ENCODE measurements around the gene ABHD2. TPM values are rescaled to one million over a fixed set of nuclear protein-coding genes. Genes with fewer than 3 reads are reported as not detected.
"Not testable (repeated sequence)": the region's sequence is repeated elsewhere in the genome, so short reads cannot be mapped to it uniquely, and the experiment has no call there.

ABHD2 gene
- total RNA-seq, 1 experiment from 2014 or later = 15.6 TPM

DNA sequence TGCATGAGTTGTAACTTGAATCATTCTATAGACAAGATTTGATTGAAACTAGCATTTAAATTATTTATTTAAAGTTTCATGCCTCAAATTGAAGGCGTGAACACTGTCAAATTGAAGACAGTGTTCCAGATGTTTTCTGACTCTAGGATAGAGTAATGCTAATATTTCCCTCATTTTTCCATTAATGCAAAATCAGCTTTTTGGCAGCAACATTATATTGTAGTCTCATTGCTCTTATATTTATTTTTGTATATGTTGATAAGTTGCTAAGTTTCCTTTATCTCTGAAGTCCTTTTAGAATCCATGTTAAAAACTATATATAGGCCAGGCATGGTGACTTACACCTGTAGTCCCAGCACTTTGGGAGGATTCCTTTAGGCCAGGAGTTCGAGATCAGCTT is 160.3 kb downstream of the ABHD2 start:
- no peak overlapping the region for H2AK5ac ChIP-seq (ENCODE audit: insufficient read length, low read length)
- no peaks in the 10 kb centered on the region for H3K9me3 ChIP-seq (ENCODE audit: control insufficient read depth, low read depth, low read length)
- no peak overlapping the region for H2BK15ac ChIP-seq (ENCODE audit: low read depth, low read length)
- H3K27ac ChIP-seq (ENCODE audit: insufficient read length, low read depth, low read length) = no peak overlapping the region
- H4K5ac ChIP-seq (ENCODE audit: insufficient read length, low read depth, low read length) = no peak overlapping the region
- no peak overlapping the region for H4K8ac ChIP-seq (replicated peaks; ENCODE audit: insufficient read length, low read depth, low read length)
- Mint-ChIP-seq H3K4me3 (no peak overlapping the region), H3K36me3 (ENCODE audit: insufficient read depth in 1 of 3, low read depth in 3 of 3) (peaks cover 42 to 55% (median 54%) of the 10 kb centered on the region in 3 experiments), H3K27me3 (ENCODE audit: low read depth) (no peaks in the 10 kb centered on the region; the same call in 1 of the 2 replicates), H3K9me3 (peaks cover 8 to 13% of the 10 kb centered on the region in 2 experiments), H3K4me1 (peaks cover 12 to 17% of the 10 kb centered on the region in 2 experiments), H3K27ac (no peak overlapping the region)
- H3K18ac ChIP-seq (ENCODE audit: insufficient read length, low read depth, low read length) = no peak overlapping the region
- H3K4ac ChIP-seq (ENCODE audit: low read depth, low read length) = no peak overlapping the region
- no peak overlapping the region for H3K4me2 ChIP-seq (ENCODE audit: insufficient read depth, insufficient read length, low read length)
- H4K91ac ChIP-seq (ENCODE audit: insufficient read length, low read depth, low read length) = no peak overlapping the region
- no peak overlapping the region for H3T11ph ChIP-seq (ENCODE audit: low read length)
- no peaks in the 10 kb centered on the region for H4K20me1 ChIP-seq (ENCODE audit: control insufficient read depth, insufficient read depth, insufficient read length)
- no peak overlapping the region for H3K9ac ChIP-seq (ENCODE audit: extremely low read depth, insufficient read length, low read length)
- no peaks in the 10 kb centered on the region for H3K4me1 ChIP-seq (ENCODE audit: insufficient read depth, low read length)
- no peak overlapping the region for H2BK120ac ChIP-seq (ENCODE audit: low read depth, low read length, poor library complexity, severe bottlenecking)
- no peaks in the 10 kb centered on the region for H3K27me3 ChIP-seq (ENCODE audit: insufficient read depth, low read length)
- no peak overlapping the region for H3K14ac ChIP-seq (ENCODE audit: insufficient read depth, low read length)
- H3K23me2 ChIP-seq (ENCODE audit: insufficient read length, low read depth, low read length, poor library complexity, severe bottlenecking) = peaks cover 10% of the 10 kb centered on the region
- H3K23ac ChIP-seq (ENCODE audit: insufficient read length, low read depth, low read length) = no peak overlapping the region
- peaks cover 2% of the 10 kb centered on the region for H3K79me1 ChIP-seq (ENCODE audit: insufficient read depth, low read depth, low read length, poor library complexity, severe bottlenecking)
- no CpG with 5 or more reads among the region's 2 CpGs for WGBS (ENCODE audit: extremely low coverage, insufficient read length, low lambda C conversion rate)
- no peak overlapping the region for H2BK12ac ChIP-seq (ENCODE audit: insufficient read length, low read depth, low read length)
- H2BK20ac ChIP-seq (ENCODE audit: low read depth, low read length, poor library complexity, severe bottlenecking) = no peak overlapping the region
- H2AFZ ChIP-seq (ENCODE audit: low read length) = no peak overlapping the region
- H2BK5ac ChIP-seq (ENCODE audit: insufficient read length, low read length) = no peak overlapping the region
- no peak for DNase-seq
- H3K56ac ChIP-seq (ENCODE audit: insufficient read length, low read depth, low read length) = no peak overlapping the region
- H3K79me2 ChIP-seq (ENCODE audit: insufficient read depth, low read length) = peaks cover 14% of the 10 kb centered on the region; the same call in 1 of the 2 replicates
- TF ChIP-seq, protein P1, sequence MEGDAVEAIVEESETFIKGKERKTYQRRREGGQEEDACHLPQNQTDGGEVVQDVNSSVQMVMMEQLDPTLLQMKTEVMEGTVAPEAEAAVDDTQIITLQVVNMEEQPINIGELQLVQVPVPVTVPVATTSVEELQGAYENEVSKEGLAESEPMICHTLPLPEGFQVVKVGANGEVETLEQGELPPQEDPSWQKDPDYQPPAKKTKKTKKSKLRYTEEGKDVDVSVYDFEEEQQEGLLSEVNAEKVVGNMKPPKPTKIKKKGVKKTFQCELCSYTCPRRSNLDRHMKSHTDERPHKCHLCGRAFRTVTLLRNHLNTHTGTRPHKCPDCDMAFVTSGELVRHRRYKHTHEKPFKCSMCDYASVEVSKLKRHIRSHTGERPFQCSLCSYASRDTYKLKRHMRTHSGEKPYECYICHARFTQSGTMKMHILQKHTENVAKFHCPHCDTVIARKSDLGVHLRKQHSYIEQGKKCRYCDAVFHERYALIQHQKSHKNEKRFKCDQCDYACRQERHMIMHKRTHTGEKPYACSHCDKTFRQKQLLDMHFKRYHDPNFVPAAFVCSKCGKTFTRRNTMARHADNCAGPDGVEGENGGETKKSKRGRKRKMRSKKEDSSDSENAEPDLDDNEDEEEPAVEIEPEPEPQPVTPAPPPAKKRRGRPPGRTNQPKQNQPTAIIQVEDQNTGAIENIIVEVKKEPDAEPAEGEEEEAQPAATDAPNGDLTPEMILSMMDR (conservative IDR thresholded peaks at IDR 0.05) = no peak

DNA sequence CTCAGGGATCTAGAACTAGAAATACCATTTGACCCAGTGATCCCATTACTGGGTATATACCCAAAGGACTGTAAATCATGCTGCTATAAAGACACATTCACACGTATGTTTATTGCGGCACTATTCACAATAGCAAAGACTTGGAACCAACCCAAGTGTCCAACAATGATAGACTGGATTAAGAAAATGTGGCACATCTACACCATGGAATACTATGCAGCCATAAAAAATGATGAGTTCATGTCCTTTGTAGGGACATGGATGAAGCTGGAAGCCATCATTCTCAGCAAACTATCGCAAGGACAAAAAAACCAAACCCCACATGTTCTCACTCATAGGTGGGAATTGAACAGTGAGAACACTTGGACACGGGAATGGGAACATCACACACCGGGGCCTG is 161.9 kb downstream of the ABHD2 start:
- H3K56ac ChIP-seq (ENCODE audit: insufficient read length, low read depth, low read length); H3K79me2 ChIP-seq (ENCODE audit: insufficient read depth, low read length); H3K79me1 ChIP-seq (ENCODE audit: insufficient read depth, low read depth, low read length, poor library complexity, severe bottlenecking); H4K20me1 ChIP-seq (ENCODE audit: control insufficient read depth, insufficient read depth, insufficient read length); H3K9ac ChIP-seq (ENCODE audit: extremely low read depth, insufficient read length, low read length); H4K91ac ChIP-seq (ENCODE audit: insufficient read length, low read depth, low read length); DNase-seq; H2BK12ac ChIP-seq (ENCODE audit: insufficient read length, low read depth, low read length); H3K9me3 ChIP-seq (ENCODE audit: control insufficient read depth, low read depth, low read length); H3K27me3 ChIP-seq (ENCODE audit: insufficient read depth, low read length); H3K14ac ChIP-seq (ENCODE audit: insufficient read depth, low read length); H3K4me1 ChIP-seq (ENCODE audit: insufficient read depth, low read length); H2BK5ac ChIP-seq (ENCODE audit: insufficient read length, low read length); H3K4me3 Mint-ChIP-seq; H3K27me3 Mint-ChIP-seq (ENCODE audit: low read depth); H3K4ac ChIP-seq (ENCODE audit: low read depth, low read length); H2BK120ac ChIP-seq (ENCODE audit: low read depth, low read length, poor library complexity, severe bottlenecking); H3K23ac ChIP-seq (ENCODE audit: insufficient read length, low read depth, low read length); H3K27ac Mint-ChIP-seq; H2BK20ac ChIP-seq (ENCODE audit: low read depth, low read length, poor library complexity, severe bottlenecking); H3K18ac ChIP-seq (ENCODE audit: insufficient read length, low read depth, low read length); H3K27ac ChIP-seq (ENCODE audit: insufficient read length, low read depth, low read length); H3K4me2 ChIP-seq (ENCODE audit: insufficient read depth, insufficient read length, low read length); H2BK15ac ChIP-seq (ENCODE audit: low read depth, low read length); H2AK5ac ChIP-seq (ENCODE audit: insufficient read length, low read length); H3T11ph ChIP-seq (ENCODE audit: low read length); H2AFZ ChIP-seq (ENCODE audit: low read length); H4K5ac ChIP-seq (ENCODE audit: insufficient read length, low read depth, low read length); H4K8ac ChIP-seq (replicated peaks; ENCODE audit: insufficient read length, low read depth, low read length); H3K23me2 ChIP-seq (ENCODE audit: insufficient read length, low read depth, low read length, poor library complexity, severe bottlenecking): not testable (repeated sequence)
- Mint-ChIP-seq H3K4me1 (peaks cover 7 to 12% of the 10 kb centered on the region in 2 experiments), H3K36me3 (ENCODE audit: insufficient read depth in 1 of 3, low read depth in 3 of 3) (peaks cover 43 to 61% (median 54%) of the 10 kb centered on the region in 3 experiments), H3K9me3 (peaks cover 8 to 13% of the 10 kb centered on the region in 2 experiments)
- WGBS (ENCODE audit: extremely low coverage, insufficient read length, low lambda C conversion rate) = no CpG with 5 or more reads among the region's 5 CpGs
